Astrocyte (in vitro differentiated cells and primary cell): ENCODE results near the gene LRIT2. TPM values are rescaled to one million over a fixed set of nuclear protein-coding genes. Genes with fewer than 3 reads are reported as not detected.

Experiments used
- DNase-seq: peaks from one replicate; pipeline ENCODE4 v3.0.0-alpha.2; 2010; ENCODE audit warnings: low read depth
- FAIRE-seq: peaks from 2 replicates; lab custom pipeline; 2011; peaks lifted over from hg19 to GRCh38; lab: Jason Lieb, UNC
- H2AFZ ChIP-seq: 2 replicates; pipeline ENCODE4 v1.6.0; 2012; ENCODE audit warnings: low read depth, low read length, inconsistent platforms
- H3K27ac ChIP-seq: 2 replicates; pipeline ENCODE4 v1.5.1; 2011; ENCODE audit warnings: low read depth, low read length, inconsistent platforms
- H3K27me3 ChIP-seq: 2 replicates; pipeline ENCODE4 v1.6.0; 2011; ENCODE audit warnings: low read length, inconsistent platforms; ENCODE audit not compliant: insufficient read depth
- H3K36me3 ChIP-seq: 2 replicates; pipeline ENCODE4 v1.5.1; 2011; ENCODE audit warnings: low read length, inconsistent platforms; ENCODE audit not compliant: insufficient read depth
- H3K4me1 ChIP-seq: 2 replicates; pipeline ENCODE4 v1.5.1; 2011; ENCODE audit warnings: low read length, inconsistent platforms; ENCODE audit not compliant: insufficient read depth
- H3K4me2 ChIP-seq: 2 replicates; pipeline ENCODE4 v1.6.0; 2012; ENCODE audit warnings: low read length, inconsistent platforms
- H3K4me3 ChIP-seq: 2 replicates; pipeline ENCODE4 v1.5.1; 2011; ENCODE audit warnings: low read depth, mild to moderate bottlenecking, low read length, inconsistent platforms; ENCODE audit not compliant: insufficient read depth
- H3K79me2 ChIP-seq: 2 replicates; pipeline ENCODE4 v1.6.0; 2012; ENCODE audit warnings: mild to moderate bottlenecking, low read length, inconsistent platforms; ENCODE audit not compliant: insufficient read depth
- H3K9ac ChIP-seq: 2 replicates; pipeline ENCODE4 v1.6.0; 2012; ENCODE audit warnings: mild to moderate bottlenecking, low read length, inconsistent platforms
- H3K9me3 ChIP-seq: 2 replicates; pipeline ENCODE4 v1.5.1; 2012; ENCODE audit warnings: low read depth, mild to moderate bottlenecking, low read length, inconsistent platforms; ENCODE audit not compliant: insufficient read depth
- H4K20me1 ChIP-seq: 2 replicates; pipeline ENCODE4 v1.6.0; 2012; ENCODE audit warnings: low read length, inconsistent platforms; ENCODE audit not compliant: insufficient read depth
- H3K27ac Mint-ChIP-seq: one replicate; pipeline ENCODE4 v1.8.0; 2021; ENCODE audit warnings: mild to moderate bottlenecking, mixed read lengths; ENCODE audit not compliant: unreplicated experiment
- H3K27me3 Mint-ChIP-seq: one replicate; pipeline ENCODE4 v1.8.0; 2021; ENCODE audit warnings: low read depth, mixed read lengths; ENCODE audit not compliant: unreplicated experiment
- H3K36me3 Mint-ChIP-seq: one replicate; pipeline ENCODE4 v1.8.0; 2021; ENCODE audit warnings: low read depth, mixed read lengths; ENCODE audit not compliant: unreplicated experiment
- H3K4me1 Mint-ChIP-seq: one replicate; pipeline ENCODE4 v1.8.0; 2021; ENCODE audit warnings: low read depth, mixed read lengths; ENCODE audit not compliant: unreplicated experiment
- H3K4me3 Mint-ChIP-seq: one replicate; pipeline ENCODE4 v1.8.0; 2021; ENCODE audit warnings: mild to moderate bottlenecking, moderate library complexity, mixed read lengths; ENCODE audit not compliant: unreplicated experiment
- H3K9me3 Mint-ChIP-seq: one replicate; pipeline ENCODE4 v1.8.0; 2021; ENCODE audit warnings: mild to moderate bottlenecking, mixed read lengths; ENCODE audit not compliant: unreplicated experiment
- EZH2 ChIP-seq: IDR thresholded peaks from 2 replicates; pipeline ENCODE4 v1.6.1; 2012; ENCODE audit warnings: mild to moderate bottlenecking, low read length, inconsistent platforms; ENCODE audit not compliant: insufficient read depth
- total RNA-seq: library from RNA; stranded (reverse); gene quantifications from 2 replicates; pipeline ENCODE4 v1.2.1, GENCODE V29; 2021
- TF ChIP-seq, protein P1 (sequence below): IDR thresholded peaks from 2 replicates; pipeline ENCODE4 v1.5.1; 2011; ENCODE audit warnings: low read depth, mild to moderate bottlenecking, inconsistent platforms, low read length, moderate library complexity; ENCODE audit not compliant: insufficient read depth

LRIT2 gene
- total RNA-seq, 1 donor from 2014 or later = not detected

DNA sequence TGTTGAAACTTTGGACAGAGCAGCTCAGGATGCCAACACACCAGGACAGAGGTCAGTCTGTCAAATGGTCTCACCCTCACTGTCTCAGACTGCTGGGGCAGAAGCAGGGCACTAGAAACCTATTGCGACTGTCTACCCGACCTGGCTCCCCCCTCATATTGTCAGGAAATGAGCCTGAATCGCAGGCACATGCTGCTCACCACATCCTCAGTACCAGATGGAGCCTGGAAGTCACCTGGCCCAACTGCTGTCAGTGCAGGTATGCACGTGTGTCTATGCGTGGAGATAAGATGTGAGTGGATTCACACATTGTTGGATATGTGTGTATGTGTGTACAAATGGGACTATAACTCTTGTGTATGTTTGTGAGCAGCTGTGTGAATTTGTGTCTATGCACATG lies 34.2 kb downstream of the LRIT2 start:
- Histone ChIP-seq H3K4me1 (no peaks in the 10 kb centered on the region), H3K9ac (no peak overlapping the region), H3K4me3 (no peak overlapping the region), H3K4me2 (no peak overlapping the region), H3K27ac (no peak overlapping the region), H2AFZ (no peak overlapping the region), H3K9me3 (no peaks in the 10 kb centered on the region), H3K27me3 (peaks cover 21% of the 10 kb centered on the region), H3K79me2 (no peaks in the 10 kb centered on the region), H4K20me1 (no peaks in the 10 kb centered on the region), H3K36me3 (no peaks in the 10 kb centered on the region)
- Mint-ChIP-seq H3K27me3 (peaks cover 49% of the 10 kb centered on the region), H3K9me3 (no peaks in the 10 kb centered on the region), H3K4me1 (no peaks in the 10 kb centered on the region), H3K4me3 (no peak overlapping the region), H3K36me3 (no peaks in the 10 kb centered on the region), H3K27ac (no peak overlapping the region)
- FAIRE-seq = no peak
- no peak for TF ChIP-seq EZH2
- TF ChIP-seq, protein P1, sequence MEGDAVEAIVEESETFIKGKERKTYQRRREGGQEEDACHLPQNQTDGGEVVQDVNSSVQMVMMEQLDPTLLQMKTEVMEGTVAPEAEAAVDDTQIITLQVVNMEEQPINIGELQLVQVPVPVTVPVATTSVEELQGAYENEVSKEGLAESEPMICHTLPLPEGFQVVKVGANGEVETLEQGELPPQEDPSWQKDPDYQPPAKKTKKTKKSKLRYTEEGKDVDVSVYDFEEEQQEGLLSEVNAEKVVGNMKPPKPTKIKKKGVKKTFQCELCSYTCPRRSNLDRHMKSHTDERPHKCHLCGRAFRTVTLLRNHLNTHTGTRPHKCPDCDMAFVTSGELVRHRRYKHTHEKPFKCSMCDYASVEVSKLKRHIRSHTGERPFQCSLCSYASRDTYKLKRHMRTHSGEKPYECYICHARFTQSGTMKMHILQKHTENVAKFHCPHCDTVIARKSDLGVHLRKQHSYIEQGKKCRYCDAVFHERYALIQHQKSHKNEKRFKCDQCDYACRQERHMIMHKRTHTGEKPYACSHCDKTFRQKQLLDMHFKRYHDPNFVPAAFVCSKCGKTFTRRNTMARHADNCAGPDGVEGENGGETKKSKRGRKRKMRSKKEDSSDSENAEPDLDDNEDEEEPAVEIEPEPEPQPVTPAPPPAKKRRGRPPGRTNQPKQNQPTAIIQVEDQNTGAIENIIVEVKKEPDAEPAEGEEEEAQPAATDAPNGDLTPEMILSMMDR = no peak
- DNase-seq = no peak

DNA sequence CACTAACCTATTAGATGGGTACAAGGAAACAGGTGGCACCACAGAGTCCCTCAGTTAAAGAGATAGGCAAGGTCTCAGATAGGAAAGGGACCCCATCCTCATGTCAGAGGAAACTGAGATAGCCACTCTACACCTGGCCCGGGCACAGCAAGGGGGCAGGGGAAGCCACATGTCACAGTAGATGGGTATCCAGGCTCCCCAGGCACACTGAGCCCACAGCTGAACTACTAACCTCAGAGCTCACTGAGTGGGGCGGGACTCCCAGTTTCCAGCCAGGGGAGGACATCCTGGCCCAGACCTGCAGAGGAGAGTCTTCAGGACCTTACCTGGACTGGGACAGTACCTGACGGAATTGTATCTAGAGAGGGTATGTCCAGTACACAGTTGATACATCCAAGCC lies 34.7 kb downstream of the LRIT2 start:
- TF ChIP-seq, protein P1 = no peak
- TF ChIP-seq EZH2 = no peak
- Histone ChIP-seq H3K36me3 (no peaks in the 10 kb centered on the region), H3K9ac (no peak overlapping the region), H3K9me3 (no peaks in the 10 kb centered on the region), H3K4me3 (no peak overlapping the region), H3K27me3 (peaks cover 16% of the 10 kb centered on the region), H3K4me1 (no peaks in the 10 kb centered on the region), H3K27ac (no peak overlapping the region), H3K79me2 (no peaks in the 10 kb centered on the region), H4K20me1 (no peaks in the 10 kb centered on the region), H2AFZ (no peak overlapping the region), H3K4me2 (no peak overlapping the region)
- Mint-ChIP-seq H3K27me3 (peaks cover 44% of the 10 kb centered on the region), H3K4me3 (no peak overlapping the region), H3K36me3 (no peaks in the 10 kb centered on the region), H3K4me1 (no peaks in the 10 kb centered on the region), H3K9me3 (no peaks in the 10 kb centered on the region), H3K27ac (no peak overlapping the region)
- FAIRE-seq (no peak), DNase-seq (no peak)

DNA sequence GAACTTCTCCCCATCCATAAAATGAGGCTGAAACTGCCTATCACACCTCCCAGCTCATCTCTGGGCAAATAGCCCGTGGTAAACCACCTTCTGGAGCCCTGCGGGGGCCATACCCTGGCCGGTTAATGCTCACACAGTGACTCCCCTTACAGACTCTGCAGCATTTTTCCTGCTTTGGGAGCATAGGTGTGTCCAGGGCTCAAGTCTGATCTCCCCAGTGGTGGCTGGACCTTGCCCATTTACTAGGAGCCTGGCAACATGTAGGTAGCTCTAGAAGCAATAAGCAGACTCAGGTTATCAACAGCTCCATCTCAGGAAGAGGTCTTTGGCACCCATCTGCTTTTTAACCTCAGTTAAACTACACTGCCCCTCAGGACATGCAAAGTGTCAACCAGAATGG lies 36.5 kb downstream of the LRIT2 start:
- Histone ChIP-seq H3K4me3 (no peak overlapping the region), H3K27me3 (peaks cover 4% of the 10 kb centered on the region), H3K4me1 (no peaks in the 10 kb centered on the region), H3K9ac (no peak overlapping the region), H3K36me3 (no peaks in the 10 kb centered on the region), H3K79me2 (no peaks in the 10 kb centered on the region), H3K27ac (no peak overlapping the region), H3K9me3 (no peaks in the 10 kb centered on the region), H4K20me1 (no peaks in the 10 kb centered on the region), H2AFZ (no peak overlapping the region), H3K4me2 (no peak overlapping the region)
- DNase-seq (no peak), FAIRE-seq (no peak)
- no peaks in the 10 kb centered on the region for H3K4me1 Mint-ChIP-seq
- no peak overlapping the region for H3K4me3 Mint-ChIP-seq
- TF ChIP-seq EZH2 = no peak
- TF ChIP-seq, protein P1 = no peak
- no peaks in the 10 kb centered on the region for H3K36me3 Mint-ChIP-seq
- H3K9me3 Mint-ChIP-seq = no peaks in the 10 kb centered on the region
- no peak overlapping the region for H3K27ac Mint-ChIP-seq
- H3K27me3 Mint-ChIP-seq = peaks cover 34% of the 10 kb centered on the region
